HS-5 (cell line): ENCODE measurements around the gene TAS2R42.

Source experiments
- DNase-seq: peaks from one replicate; pipeline ENCODE4 v3.0.0-alpha.2; 2012; ENCODE audit warnings: low read depth

The TAS2R42 gene, protein sequence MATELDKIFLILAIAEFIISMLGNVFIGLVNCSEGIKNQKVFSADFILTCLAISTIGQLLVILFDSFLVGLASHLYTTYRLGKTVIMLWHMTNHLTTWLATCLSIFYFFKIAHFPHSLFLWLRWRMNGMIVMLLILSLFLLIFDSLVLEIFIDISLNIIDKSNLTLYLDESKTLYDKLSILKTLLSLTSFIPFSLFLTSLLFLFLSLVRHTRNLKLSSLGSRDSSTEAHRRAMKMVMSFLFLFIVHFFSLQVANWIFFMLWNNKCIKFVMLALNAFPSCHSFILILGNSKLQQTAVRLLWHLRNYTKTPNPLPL

GRCh38 chr12:11186837-11187236, at the start of gene TAS2R42:
TSS of gene TAS2R42 (minus strand) at chr12:11186937. CDS start at chr12:11186937, 0 bp downstream.
- DNase-seq: no peak

- no peak for DNase-seq
Observed at GRCh38 chr12:11233532-11233931, 46.8 kb upstream of the TAS2R42 start.

- DNase-seq: peak; percentile 14
Observed at GRCh38 chr12:11228296-11228879, 41.7 kb upstream of the TAS2R42 start.

- no peak for DNase-seq
Observed at GRCh38 chr12:11227373-11227772, 40.6 kb upstream of the TAS2R42 start.

GRCh38 chr12:11209113-11209512, 22.4 kb upstream of the TAS2R42 start:
- no peak for DNase-seq

DNA sequence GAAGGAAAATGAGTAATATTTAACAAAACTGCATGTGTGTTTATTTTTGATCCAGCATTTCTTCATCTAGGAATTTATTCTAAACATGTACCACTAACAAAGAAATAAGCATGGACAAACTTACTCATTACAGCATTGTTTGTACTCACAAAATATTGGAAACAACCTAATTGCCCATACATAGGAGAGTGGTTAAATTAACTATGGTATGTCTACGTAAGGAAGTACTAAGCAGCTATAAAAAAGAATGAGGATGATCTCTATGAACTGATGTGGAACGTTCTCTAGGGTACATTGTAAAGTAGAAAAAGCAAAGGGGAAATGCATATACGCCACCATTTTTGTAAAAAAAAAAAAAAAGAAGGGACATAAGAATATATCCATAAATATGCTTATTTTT, 17.4 kb upstream of the TAS2R42 start:
- DNase-seq: no peak

DNA sequence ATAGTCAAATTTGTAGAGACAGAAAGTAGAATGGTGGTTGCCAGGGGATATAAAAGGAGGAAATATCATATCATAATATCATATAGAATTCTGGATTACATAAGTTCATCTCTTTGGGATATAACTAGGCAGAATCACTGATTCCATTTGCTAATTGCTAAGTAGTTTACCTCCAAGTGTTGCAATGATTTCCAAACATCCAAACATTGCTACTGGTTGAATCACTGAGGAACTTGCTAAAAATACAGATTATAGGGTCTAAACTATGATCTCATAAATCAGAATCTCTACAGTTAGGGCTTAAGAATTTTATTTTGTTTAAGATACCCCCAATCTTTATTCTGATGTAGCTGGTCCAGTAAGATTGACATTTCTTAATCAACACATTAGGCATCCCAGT, 16.1 kb upstream of the TAS2R42 start:
- no peak for DNase-seq

DNA sequence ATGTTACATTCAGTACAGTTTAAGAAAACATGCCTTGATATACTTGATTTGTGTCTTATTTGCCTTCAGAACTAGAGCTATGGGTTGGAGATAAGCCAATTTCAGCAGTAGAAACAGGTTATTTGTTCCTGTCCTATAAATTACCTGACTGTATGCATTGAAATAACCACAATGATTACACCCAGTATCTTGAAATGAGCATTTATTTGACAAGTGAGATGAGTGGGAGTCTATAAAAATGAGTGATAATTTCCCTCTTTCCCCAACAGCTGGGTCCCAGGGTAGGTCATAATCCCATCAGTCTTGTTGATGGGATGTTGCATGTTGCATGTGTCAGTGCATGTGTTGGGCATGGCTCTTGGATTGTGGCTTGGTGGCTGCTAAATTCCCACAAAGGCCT, 3.7 kb downstream of the TAS2R42 start:
- DNase-seq: no peak

GRCh38 chr12:11182529-11182928, 4.2 kb downstream of the TAS2R42 start:
- no peak for DNase-seq

GRCh38 chr12:11178250-11178649, 8.5 kb downstream of the TAS2R42 start:
- no peak for DNase-seq

- DNase-seq: no peak
Observed at GRCh38 chr12:11174022-11174421, 12.7 kb downstream of the TAS2R42 start.

GRCh38 chr12:11171969-11172675, 14.6 kb downstream of the TAS2R42 start:
- DNase-seq: no peak

- DNase-seq: peak; percentile 79
Observed at GRCh38 chr12:11171145-11171968, 15.4 kb downstream of the TAS2R42 start, which contains the start of gene SMIM10L1. TSS of gene SMIM10L1 (plus strand) at chr12:11171194. CDS start at chr12:11171357, 163 bp downstream.

- peak; percentile 38 for DNase-seq
Observed at GRCh38 chr12:11170810-11171144, 16.0 kb downstream of the TAS2R42 start.

- no peak for DNase-seq
Observed at GRCh38 chr12:11166300-11166699, 20.4 kb downstream of the TAS2R42 start.

- no peak for DNase-seq
Observed at GRCh38 chr12:11164384-11164783, 22.4 kb downstream of the TAS2R42 start.

DNA sequence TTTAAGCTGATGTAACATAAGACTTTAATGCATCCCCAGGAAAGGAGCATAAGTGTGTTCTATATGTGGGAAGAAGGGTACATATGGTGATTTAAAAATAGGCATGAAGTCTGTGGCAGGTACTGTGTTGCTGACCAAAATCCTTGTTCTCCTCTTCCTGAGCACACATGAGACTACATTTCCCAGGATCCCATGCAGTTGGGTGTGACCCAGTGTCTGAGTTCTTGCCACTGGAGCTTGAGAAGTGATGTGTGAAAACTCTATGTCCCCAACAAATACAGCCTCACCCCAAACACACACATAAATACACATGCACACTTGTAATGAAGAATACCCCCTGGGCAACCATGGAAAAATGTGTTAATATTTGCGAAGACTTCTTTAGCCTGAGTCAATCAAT, 24.2 kb downstream of the TAS2R42 start:
- no peak for DNase-seq

DNA sequence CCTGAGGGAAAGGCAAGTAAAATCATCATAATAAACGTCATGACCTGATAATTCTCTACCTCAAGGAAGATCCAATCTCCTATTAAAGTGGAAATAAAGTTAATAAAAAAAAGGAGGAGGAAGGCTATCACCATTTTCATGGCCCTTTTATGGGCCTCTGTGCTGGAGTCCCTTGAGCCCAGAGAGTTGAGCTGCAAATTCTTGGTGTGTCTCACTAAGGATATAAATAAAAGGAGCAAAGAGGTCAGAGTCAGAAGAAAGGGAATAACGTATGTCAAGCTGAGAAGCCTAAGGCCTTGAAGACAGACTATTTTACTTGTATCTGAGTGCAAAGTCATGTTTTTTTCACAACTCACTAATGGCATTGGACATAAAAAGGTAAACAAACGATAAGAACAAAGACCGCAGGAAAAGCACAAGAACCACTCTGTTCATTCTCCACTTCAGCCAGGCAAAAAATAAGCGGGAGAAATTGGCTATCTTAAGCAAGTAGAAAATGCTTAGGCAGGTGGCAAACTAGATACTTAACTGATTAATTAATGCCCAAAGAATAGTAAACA, 27.8 kb downstream of the TAS2R42 start:
- no peak for DNase-seq

DNA sequence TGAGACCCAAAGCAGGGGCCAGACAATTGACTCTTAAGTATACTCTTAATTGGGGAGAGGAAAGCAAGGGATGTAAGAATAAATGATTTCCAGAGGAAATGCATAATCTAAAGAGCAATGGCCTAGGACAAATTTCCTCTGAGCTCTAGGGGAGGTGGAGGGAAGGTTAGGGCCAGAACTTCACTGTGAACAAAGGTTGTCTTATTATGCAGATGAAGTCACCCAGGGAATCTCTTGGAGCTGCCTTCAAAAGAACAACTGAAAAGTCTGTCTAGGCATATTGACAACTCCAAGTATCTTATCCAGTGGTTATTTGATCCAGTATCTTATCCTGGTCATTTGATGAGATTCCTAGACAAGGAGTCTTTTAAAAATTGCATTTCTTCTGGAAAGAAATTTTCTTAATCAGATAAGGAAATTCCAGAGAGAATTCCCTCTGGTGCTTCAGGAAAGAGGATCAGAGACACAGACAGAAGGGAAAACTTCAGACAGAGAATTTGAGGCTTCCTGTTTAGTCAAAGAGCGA, 32.3 kb downstream of the TAS2R42 start:
- no peak for DNase-seq

- DNase-seq: no peak
Observed at GRCh38 chr12:11152725-11153124, 34.0 kb downstream of the TAS2R42 start.

- no peak for DNase-seq
Observed at GRCh38 chr12:11150832-11151231, 35.9 kb downstream of the TAS2R42 start.

DNA sequence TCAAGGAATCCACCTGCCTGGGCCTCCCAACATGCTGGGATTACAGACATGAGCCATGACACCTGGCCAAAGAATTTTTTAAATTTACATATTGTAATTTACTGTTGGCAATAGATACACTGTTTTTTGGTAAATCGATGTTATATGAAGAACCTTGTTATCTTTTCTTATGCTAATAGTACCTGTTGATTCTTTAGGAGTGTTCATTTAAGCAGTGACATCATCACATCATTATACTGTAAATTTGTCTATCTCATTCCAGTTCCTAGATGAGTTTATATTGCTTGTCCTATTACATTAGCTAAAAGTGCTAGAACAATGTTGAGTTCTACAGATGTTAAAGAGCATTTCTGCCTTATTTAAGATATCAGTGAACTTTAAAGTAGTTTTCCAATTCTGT, 39.3 kb downstream of the TAS2R42 start:
- no peak for DNase-seq
